HepG2 (cell line): ENCODE measurements around the gene C19orf85. TPM values are rescaled to one million over a fixed set of nuclear protein-coding genes. Genes with fewer than 3 reads are reported as not detected.

ENCODE experiments used
- GATA4 ChIP-seq: sonication (generic); IDR thresholded peaks from 2 replicates; pipeline ENCODE4 v1.6.1; 2016; ENCODE audit warnings: antibody characterized with exemption, low read depth, borderline replicate concordance
- GPN1 ChIP-seq: sonication (generic); formaldehyde crosslinking; IDR thresholded peaks from 2 replicates; pipeline ENCODE4 v1.5.1; 2020; ENCODE audit warnings: missing genetic modification reagents, borderline replicate concordance
- NCOA5 ChIP-seq: sonication (generic); formaldehyde crosslinking; IDR thresholded peaks from 2 replicates; pipeline ENCODE4 v1.4.0; 2020; ENCODE audit warnings: missing genetic modification reagents
- RARG ChIP-seq: sonication (generic); formaldehyde crosslinking; IDR thresholded peaks from 2 replicates; pipeline ENCODE4 v1.4.0; 2020; ENCODE audit warnings: low read depth, mild to moderate bottlenecking, missing genetic modification reagents
- REPIN1 ChIP-seq: sonication (generic); formaldehyde crosslinking; IDR thresholded peaks from 2 replicates; pipeline ENCODE4 v1.8.0; 2022; ENCODE audit warnings: missing genetic modification reagents, low read depth, mild to moderate bottlenecking, borderline replicate concordance
- RXRA ChIP-seq: sonication (generic); formaldehyde crosslinking; IDR thresholded peaks from 2 replicates; pipeline ENCODE4 v1.5.1; 2020; ENCODE audit warnings: missing genetic modification reagents
- SYNCRIP ChIP-seq: fragments of 200-400 bp; formaldehyde crosslinking; IDR thresholded peaks from 2 replicates; pipeline ENCODE4 v1.6.1; 2018; ENCODE audit warnings: mild to moderate bottlenecking, low read depth, low read length; ENCODE audit not compliant: insufficient read depth
- YEATS2 ChIP-seq: sonication (generic); formaldehyde crosslinking; IDR thresholded peaks from 2 replicates; pipeline ENCODE4 v1.4.0; 2020; ENCODE audit warnings: missing genetic modification reagents, borderline replicate concordance
- ZFP36 ChIP-seq: fragments of 150-350 bp; IDR thresholded peaks from 2 replicates; pipeline ENCODE4 v1.6.1; 2018; ENCODE audit warnings: borderline replicate concordance, low read length, low read depth; ENCODE audit not compliant: partially characterized antibody
- ZFP82 ChIP-seq: sonication (generic); formaldehyde crosslinking; IDR thresholded peaks from 2 replicates; pipeline ENCODE4 v1.5.1; 2020; ENCODE audit warnings: mild to moderate bottlenecking, missing genetic modification reagents, borderline replicate concordance
- ZNF17 ChIP-seq: sonication (generic); formaldehyde crosslinking; IDR thresholded peaks from 2 replicates; pipeline ENCODE4 v1.5.0; 2020; ENCODE audit warnings: mild to moderate bottlenecking, missing genetic modification reagents
- ZNF441 ChIP-seq: sonication (generic); formaldehyde crosslinking; IDR thresholded peaks from 2 replicates; pipeline ENCODE4 v1.7.0; 2021; ENCODE audit warnings: missing genetic modification reagents, borderline replicate concordance
- ZNF746 ChIP-seq: sonication (generic); formaldehyde crosslinking; IDR thresholded peaks from 2 replicates; pipeline ENCODE4 v1.8.0; 2022; ENCODE audit warnings: mild to moderate bottlenecking, missing genetic modification reagents
- polyA plus RNA-seq, 8 experiments: library from polyadenylated mRNA; depleted of rRNA in 3 of 8; stranded (reverse) in 7 of 8; unstranded in 1 of 8; fragments of >200 nt; fragmentation: Illumina TruSeq in 4 of 8; extraction: Trizol in 4 of 8; gene quantifications; 2 replicates each; pipeline versions ENCODE4 v1.2.1 to v1.2.3, GENCODE V29; 2011 to 2016; ENCODE audit warnings: low read depth in 4 of 8, missing spikeins in 1 of 8, mixed read lengths in 1 of 8; ENCODE audit not compliant: insufficient read depth in 1 of 8
- total RNA-seq, 5 experiments: library from RNA; depleted of rRNA; stranded (reverse); fragments of >200 nt; fragmentation: Illumina TruSeq; extraction: Trizol; gene quantifications; 2 replicates each; pipeline ENCODE4 v1.2.3, GENCODE V29; 2016; ENCODE audit warnings: low read depth in 1 of 5
- TF ChIP-seq, protein P1 (sequence below): sonication (generic); formaldehyde crosslinking; IDR thresholded peaks from 2 replicates; pipeline ENCODE4 v1.8.0; 2022; ENCODE audit warnings: missing genetic modification reagents, mild to moderate bottlenecking, inconsistent platforms, borderline replicate concordance
- TF ChIP-seq, protein P2 (sequence below): IDR thresholded peaks from 2 replicates; pipeline ENCODE4 v1.6.1; 2012; ENCODE audit warnings: inconsistent platforms
- TF ChIP-seq, protein P3 (sequence below): sonication (generic); formaldehyde crosslinking; IDR thresholded peaks from 2 replicates; pipeline ENCODE4 v1.4.0; 2020; ENCODE audit warnings: missing genetic modification reagents
- TF ChIP-seq, protein P4 (sequence below): IDR thresholded peaks from 2 replicates; pipeline ENCODE4 v1.6.1; 2016; ENCODE audit warnings: missing compliant biosample characterization, missing genetic modification reagents, borderline replicate concordance
- TF ChIP-seq, protein P5 (sequence below): sonication (generic); formaldehyde crosslinking; IDR thresholded peaks from 2 replicates; pipeline ENCODE4 v1.5.1; 2020; ENCODE audit warnings: missing genetic modification reagents, mild to moderate bottlenecking, borderline replicate concordance
- TF ChIP-seq, protein P6 (sequence below): IDR thresholded peaks from 2 replicates; pipeline ENCODE4 v1.6.1; 2016; ENCODE audit warnings: missing compliant biosample characterization, missing genetic modification reagents, borderline replicate concordance

C19orf85 gene
- total and polyA plus RNA-seq, 2 of the 13 experiments (the other 11 are each of a cell fraction or from before 2014, with no cell fraction given), result not detected

DNA sequence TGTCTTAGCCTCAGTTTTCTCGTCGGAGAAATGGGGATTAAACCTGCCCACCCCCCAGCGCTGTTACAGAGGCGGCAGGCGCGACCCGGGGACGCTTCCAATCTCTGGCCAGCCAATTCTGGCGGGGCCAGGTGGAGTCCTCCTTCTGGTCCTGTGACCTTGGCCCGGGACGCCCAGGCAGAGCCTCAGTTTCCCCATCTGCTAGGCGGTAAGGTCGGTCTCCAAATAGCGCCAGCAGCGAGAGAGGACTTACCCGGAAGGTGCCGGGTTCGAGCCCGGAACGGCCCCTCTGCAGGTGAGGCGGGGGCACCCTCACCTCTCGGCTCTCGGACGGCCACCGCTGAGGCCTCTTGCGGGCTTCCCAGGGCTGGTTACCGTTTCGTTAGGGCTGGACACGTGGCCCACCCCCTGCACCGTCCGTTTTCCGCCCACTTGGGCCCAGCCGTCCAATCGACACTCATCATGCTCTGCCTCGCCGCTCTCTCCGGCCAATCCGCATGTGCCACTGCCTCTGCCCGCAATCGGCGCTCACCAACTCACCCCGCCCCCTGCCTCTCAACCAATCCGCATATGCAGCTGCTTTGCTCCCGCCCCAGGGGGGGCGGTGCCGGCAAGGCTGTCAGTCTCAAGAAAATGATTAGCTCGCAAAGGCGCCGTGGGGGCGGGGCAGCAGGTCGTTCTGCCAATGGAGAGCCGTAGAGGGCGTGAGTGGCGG lies 3.1 kb downstream of the C19orf85 start, which contains the start of gene ISOC2 (continued):
- TF ChIP-seq ZFP82 (CRISPR knock-in tag), result 0 out of 2 replicates have a peak, but pooled peaks have one; percentile 79
- TF ChIP-seq, protein P1, sequence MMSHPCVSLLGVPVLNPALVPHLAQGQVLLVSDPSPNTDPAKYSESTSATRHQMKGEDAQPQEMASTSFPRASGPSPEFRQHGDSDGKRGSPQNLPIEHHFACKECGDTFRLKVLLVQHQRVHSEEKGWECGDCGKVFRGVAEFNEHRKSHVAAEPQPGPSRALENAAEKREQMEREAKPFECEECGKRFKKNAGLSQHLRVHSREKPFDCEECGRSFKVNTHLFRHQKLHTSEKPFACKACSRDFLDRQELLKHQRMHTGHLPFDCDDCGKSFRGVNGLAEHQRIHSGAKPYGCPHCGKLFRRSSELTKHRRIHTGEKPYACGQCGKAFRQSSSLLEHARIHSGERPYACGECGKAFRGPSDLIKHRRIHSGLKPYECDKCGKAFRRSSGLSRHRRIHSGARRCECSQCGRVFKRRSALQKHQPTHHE, result no peak; the same call in 1 of the 2 replicates
- TF ChIP-seq REPIN1 (CRISPR knock-in tag), result no peak; the same call in 1 of the 2 replicates
- TF ChIP-seq RXRA (CRISPR knock-in tag), result peak; percentile 85; the same call in 1 of the 2 replicates
- TF ChIP-seq ZNF17, result no peak
- TF ChIP-seq YEATS2 (CRISPR knock-in tag), result peak; percentile 74; the same call in 1 of the 2 replicates
- TF ChIP-seq, protein P2, sequence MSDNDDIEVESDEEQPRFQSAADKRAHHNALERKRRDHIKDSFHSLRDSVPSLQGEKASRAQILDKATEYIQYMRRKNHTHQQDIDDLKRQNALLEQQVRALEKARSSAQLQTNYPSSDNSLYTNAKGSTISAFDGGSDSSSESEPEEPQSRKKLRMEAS, result peak; percentile 95
- TF ChIP-seq, protein P3, sequence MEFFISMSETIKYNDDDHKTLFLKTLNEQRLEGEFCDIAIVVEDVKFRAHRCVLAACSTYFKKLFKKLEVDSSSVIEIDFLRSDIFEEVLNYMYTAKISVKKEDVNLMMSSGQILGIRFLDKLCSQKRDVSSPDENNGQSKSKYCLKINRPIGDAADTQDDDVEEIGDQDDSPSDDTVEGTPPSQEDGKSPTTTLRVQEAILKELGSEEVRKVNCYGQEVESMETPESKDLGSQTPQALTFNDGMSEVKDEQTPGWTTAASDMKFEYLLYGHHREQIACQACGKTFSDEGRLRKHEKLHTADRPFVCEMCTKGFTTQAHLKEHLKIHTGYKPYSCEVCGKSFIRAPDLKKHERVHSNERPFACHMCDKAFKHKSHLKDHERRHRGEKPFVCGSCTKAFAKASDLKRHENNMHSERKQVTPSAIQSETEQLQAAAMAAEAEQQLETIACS (CRISPR knock-in tag), result no peak
- TF ChIP-seq, protein P4, sequence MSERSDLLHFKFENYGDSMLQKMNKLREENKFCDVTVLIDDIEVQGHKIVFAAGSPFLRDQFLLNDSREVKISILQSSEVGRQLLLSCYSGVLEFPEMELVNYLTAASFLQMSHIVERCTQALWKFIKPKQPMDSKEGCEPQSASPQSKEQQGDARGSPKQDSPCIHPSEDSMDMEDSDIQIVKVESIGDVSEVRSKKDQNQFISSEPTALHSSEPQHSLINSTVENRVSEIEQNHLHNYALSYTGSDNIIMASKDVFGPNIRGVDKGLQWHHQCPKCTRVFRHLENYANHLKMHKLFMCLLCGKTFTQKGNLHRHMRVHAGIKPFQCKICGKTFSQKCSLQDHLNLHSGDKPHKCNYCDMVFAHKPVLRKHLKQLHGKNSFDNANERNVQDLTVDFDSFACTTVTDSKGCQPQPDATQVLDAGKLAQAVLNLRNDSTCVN (CRISPR knock-in tag), result no peak
- TF ChIP-seq NCOA5 (CRISPR knock-in tag), result no peak
- 0 out of 2 replicates have a peak, but pooled peaks have one; percentile 49 for TF ChIP-seq ZNF746
- TF ChIP-seq GPN1 (CRISPR knock-in tag), result no peak
- TF ChIP-seq, protein P5, sequence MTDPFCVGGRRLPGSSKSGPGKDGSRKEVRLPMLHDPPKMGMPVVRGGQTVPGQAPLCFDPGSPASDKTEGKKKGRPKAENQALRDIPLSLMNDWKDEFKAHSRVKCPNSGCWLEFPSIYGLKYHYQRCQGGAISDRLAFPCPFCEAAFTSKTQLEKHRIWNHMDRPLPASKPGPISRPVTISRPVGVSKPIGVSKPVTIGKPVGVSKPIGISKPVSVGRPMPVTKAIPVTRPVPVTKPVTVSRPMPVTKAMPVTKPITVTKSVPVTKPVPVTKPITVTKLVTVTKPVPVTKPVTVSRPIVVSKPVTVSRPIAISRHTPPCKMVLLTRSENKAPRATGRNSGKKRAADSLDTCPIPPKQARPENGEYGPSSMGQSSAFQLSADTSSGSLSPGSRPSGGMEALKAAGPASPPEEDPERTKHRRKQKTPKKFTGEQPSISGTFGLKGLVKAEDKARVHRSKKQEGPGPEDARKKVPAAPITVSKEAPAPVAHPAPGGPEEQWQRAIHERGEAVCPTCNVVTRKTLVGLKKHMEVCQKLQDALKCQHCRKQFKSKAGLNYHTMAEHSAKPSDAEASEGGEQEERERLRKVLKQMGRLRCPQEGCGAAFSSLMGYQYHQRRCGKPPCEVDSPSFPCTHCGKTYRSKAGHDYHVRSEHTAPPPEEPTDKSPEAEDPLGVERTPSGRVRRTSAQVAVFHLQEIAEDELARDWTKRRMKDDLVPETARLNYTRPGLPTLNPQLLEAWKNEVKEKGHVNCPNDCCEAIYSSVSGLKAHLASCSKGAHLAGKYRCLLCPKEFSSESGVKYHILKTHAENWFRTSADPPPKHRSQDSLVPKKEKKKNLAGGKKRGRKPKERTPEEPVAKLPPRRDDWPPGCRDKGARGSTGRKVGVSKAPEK (CRISPR knock-in tag), result no peak
- TF ChIP-seq, protein P6, sequence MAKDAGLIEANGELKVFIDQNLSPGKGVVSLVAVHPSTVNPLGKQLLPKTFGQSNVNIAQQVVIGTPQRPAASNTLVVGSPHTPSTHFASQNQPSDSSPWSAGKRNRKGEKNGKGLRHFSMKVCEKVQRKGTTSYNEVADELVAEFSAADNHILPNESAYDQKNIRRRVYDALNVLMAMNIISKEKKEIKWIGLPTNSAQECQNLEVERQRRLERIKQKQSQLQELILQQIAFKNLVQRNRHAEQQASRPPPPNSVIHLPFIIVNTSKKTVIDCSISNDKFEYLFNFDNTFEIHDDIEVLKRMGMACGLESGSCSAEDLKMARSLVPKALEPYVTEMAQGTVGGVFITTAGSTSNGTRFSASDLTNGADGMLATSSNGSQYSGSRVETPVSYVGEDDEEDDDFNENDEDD, result peak; percentile 43; the same call in 1 of the 2 replicates
- TF ChIP-seq RARG (CRISPR knock-in tag), result no peak
- TF ChIP-seq ZNF441 (CRISPR knock-in tag), result 0 out of 2 replicates have a peak, but pooled peaks have one; percentile 17
- TF ChIP-seq SYNCRIP, result no peak
- peak; percentile 43; the same call in 1 of the 2 replicates for TF ChIP-seq GATA4
- no peak for TF ChIP-seq ZFP36
